Endothelial cell of coronary artery (primary cell): ENCODE data around the gene TTR. TPM values are rescaled to one million over a fixed set of nuclear protein-coding genes. Genes with fewer than 3 reads are reported as not detected.

Source experiments
- total RNA-seq: library from RNA; depleted of rRNA; stranded (reverse); fragments of >200 nt; gene quantifications from 2 replicates; pipeline ENCODE4 v1.2.3, GENCODE V29; 2014

The TTR gene
- not detected in 2 replicates for total RNA-seq

DNA sequence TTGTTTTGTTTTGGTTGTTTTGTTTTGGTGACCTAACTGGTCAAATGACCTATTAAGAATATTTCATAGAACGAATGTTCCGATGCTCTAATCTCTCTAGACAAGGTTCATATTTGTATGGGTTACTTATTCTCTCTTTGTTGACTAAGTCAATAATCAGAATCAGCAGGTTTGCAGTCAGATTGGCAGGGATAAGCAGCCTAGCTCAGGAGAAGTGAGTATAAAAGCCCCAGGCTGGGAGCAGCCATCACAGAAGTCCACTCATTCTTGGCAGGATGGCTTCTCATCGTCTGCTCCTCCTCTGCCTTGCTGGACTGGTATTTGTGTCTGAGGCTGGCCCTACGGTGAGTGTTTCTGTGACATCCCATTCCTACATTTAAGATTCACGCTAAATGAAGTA, at the start of gene TTR:
Gene TTR (plus strand): TSS at position 250 of the 400 bp plus-strand sequence. CDS start 26 bp downstream, at position 276.

Other genes starting within 250 kb of the TTR start
- gene DSG4, start 215.1 kb upstream of the TTR start, total RNA-seq: not detected in 2 replicates
- gene DSG3, start 144.1 kb upstream of the TTR start, total RNA-seq: under 0.01 TPM in 1 of 2 replicates, not detected in the other
- under 0.01 TPM in 2 replicates for gene DSG2, start 93.7 kb upstream of the TTR start, total RNA-seq
- gene B4GALT6, start 92.7 kb downstream of the TTR start, total RNA-seq: 4.8 and 9.3 TPM in 2 replicates
- gene SLC25A52, start 169.0 kb downstream of the TTR start, total RNA-seq: 0.09 TPM in 1 of 2 replicates, not detected in the other